ENCODE measurements around the gene LAMB4.

LAMB4 gene

DNA sequence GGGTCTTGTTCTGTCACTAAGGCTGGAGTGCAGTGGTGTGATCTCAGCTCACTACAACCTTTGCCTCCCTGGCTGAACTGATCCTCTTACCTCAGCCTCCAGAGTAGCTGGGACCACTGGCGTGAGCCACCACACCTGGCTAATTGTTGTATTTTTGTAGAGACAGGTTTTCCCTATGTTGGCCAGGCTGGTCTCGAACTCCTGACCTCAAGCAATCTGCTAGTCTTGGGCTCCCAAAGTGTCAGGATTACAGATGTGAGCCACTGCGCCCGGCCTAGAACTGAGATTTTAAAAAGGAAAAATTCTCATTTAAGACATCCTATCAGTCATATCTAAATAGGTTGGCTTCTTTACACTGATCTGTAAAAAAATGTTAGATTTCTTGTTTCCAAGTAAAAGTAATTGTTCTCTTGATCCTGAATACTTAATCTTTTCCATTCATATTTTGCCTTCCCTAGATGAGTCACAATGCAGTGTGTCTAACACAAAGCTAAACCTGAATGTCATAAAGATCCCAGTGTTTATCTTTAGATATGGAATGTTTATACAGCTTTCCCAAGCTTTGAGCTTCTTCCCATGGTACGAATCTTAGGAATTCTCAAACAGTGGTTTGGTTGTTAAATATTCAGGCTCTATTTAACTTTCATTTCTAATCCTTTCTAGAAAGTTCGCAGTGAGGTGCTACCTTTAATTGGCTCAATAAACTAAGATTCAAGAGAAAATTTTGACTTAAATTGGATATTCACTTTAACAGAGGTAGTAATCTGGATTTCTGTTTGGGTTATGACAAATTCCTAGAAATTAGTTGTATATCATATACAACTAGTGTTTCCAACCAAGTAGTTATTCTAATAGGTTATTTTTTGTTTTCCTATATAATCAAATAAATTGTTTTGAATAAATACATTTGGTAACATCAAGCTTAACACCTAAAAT is 115.1 kb downstream of the LAMB4 start:
- DNase-seq: no peak

DNA sequence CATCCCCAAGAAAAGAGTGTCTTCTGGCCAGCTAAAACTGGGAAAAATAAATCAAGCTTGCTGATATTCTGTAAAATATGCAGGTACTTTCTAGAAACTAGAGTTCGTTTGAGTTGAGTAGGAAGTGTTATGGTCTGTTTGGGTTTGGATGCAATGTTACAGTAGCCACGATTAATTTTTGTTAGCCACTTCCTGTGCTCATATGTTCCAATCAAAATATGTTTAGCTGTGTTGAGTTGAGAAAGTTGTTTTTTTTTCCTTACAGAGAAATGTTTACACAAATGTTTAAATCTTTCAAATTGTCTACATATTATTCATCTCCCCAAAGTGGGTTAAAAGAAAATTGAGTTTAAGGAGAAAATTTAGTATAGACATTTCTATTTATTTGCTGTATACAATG is 115.9 kb downstream of the LAMB4 start:
- DNase-seq: no peak

DNA sequence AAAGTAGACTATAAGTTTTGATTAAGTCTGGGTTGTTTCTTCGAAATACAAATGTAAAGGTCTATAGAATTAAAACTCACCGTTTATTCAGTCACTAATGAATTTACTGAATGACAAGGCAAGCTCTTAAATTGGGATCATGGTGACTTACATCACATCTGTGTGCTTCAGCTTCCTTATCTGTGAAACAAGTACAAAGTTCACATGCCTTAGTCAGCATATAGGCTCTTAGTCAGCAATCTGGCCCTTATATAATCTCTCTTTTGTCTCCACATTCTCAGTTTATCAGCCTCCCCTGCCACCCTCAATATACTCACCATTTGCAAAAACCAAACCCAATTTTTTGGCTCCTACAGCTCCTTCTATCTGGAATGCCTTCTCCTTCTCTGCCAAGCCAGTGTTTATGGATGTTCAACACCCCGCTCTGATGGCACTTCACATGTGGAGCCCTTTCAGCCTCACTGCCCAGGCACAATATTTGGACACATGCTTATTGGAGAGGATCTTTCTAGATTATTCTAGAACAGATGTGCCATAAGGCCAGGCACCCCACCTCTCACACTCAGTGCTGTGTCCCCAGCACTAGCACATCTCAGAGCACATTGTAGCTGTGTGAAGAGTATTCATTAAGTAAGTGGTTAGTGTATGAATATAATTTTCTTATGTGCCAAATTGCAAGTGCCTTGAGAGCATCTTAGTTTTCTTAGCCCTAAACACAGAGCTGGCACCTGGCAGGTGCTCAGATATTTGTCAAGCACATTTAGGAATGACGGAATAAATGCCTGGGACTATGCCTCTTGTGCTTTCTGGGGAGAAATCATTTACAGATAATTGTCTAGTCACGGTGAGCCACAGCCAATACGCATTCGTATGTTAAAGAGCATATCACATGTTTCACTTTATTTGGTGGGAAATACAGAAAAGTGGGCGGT is 117.4 kb downstream of the LAMB4 start:
- no peak for DNase-seq

DNA sequence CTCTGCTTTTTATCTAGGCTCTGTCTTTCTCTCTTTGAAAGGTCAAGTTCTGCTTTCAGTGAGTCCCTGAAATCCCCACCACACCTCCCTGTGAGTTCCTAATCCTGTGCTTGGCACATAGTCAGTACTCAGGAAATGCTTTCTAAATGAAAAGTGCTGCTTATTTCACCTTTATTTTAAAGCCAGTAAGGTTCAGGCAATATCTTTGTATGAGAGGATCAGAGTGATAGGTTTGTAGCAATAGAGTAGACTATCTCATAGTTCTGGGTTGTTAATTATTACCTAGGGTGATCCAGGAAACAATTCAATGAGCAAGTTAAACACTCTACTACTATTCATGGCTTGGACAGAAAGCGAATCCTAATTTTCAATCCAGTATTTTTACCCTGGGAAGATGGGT is 119.8 kb downstream of the LAMB4 start:
- no peak for DNase-seq

DNA sequence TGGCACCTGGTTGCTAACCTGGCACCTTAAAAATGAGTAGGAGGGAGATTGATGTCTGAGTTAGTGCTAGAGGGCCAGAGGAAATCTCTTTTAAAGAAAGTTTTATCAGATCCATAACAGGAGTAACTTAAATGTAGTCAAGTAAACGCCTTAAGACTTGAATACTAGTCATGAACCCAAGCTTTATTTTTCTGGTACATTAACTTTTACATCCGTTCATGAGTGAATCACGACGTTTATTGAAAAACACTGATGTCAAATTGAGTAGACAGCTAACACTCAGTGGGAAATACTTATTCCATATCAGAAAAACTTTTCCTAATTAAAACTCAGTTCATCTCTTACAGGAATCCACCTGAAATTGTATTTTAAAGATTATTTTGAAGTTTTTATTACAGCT is 120.3 kb downstream of the LAMB4 start:
- no peak for DNase-seq

DNA sequence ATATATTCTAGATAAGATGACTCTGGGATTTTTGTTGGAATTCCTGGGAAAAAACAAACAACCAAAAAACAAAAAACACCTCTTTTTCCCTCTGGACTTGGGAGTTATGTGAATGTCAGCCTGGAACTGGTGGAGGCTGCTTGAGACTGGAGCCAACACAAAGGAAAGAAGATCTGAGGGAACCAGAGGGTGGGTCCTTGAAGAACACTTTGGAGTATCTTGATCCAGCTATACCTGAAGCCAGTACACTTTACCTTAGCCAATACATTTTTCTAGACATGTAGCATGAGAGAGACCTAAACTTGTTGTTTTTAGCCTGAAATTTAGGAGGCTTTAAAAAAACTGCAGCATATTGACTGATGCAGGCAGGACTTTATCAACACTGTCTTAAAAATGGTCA is 121.3 kb downstream of the LAMB4 start:
- no peak for DNase-seq

DNA sequence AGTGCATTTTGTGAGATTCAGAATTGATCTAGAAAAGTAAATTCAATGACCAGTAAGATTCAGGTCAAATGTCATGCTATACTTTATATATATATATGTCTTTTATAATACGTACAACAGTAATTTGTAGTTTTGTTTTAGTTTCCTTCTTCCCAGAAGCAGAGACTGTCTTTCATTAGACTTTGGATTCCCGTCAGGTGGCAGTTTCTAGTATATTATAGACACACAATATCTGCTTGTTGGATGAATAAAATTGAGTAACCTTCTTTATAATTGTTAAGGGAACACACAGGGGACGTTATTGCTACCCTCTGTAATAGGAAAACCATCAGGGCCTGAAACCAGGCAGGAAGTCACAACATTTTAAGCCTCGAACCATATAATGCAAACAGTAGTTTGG is 121.9 kb downstream of the LAMB4 start:
- no peak for DNase-seq

DNA sequence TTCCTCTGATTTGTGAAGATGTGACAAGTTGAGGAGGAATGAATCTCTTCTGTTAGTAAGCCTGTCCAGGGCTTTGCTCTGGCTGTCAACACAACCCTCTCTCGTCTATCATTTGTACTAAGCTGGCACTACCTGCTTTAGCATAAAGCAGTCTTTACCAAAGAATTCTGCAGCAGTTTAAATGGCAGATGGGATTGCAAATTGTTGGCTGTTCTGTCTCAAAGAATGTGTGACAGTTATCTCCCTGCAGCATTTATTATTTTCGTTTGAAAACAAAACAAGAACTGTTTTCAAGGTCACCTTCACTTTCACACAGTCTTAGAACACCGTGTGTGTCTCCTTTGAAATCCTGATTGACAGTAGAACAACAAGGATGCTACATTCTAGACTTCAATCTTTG is 122.4 kb downstream of the LAMB4 start:
- no peak for DNase-seq

DNA sequence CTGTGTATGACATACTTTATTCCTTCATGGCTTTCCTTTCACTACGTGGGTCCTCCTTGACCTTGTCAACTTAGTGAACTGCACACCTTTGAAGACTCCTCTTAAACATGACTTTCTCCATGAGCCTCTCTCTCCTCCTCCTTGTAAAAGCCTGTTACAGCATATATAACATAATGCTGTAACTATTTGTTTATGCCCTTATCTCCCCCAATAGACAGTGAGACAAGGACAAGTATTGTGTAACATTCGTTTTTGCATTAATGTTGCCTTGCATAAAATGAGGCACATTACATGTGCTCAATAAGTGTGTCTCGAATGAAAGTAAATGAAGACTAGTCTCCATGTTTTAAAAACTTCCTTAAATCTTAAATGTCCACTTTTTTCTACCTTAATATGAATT is 122.9 kb downstream of the LAMB4 start:
- DNase-seq: no peak

DNA sequence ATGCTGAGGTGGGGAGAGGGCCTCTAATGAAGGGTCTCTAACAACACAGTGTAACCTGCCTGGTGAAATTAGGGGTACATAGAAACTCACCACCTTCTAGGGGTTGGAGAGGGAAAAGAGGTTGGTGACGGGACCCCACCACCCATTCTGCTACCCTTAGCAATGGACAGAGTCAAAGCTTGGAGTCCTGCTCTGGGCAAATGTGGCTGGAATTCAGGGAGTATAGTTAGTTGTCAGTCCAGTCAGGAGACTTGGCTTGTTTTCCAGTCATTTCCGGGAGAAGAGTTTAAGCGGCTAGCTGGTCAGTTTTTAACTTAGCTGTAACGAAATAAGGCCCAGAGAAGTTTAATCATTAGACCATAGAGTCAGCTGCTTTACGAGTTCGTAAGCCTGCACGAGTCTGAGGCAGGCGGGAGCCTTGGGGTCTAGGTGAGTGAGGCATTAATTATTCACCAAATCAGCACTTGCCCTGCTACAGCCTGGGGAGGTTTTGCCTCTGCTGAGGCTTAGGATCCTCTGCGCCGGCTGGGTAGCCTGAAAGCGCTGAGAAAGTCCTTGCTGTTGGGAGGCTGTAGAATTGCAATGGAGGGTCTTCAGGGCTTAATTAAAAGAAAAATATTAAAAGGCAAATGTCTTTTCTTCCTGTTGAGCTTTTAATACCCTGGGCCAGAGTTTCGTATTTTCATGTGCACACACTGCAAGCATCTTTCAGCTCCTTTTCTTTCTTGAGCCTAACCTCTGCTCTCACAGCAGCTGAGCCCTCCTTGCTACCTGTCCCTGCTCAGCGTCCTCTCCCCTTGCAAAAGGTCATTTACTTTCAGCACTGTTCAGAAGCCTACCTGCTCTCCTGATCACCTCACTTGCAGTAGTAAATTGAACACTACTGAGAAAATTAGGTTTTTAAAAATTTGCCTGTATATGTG is 125.7 kb downstream of the LAMB4 start:
- no peak for DNase-seq

DNA sequence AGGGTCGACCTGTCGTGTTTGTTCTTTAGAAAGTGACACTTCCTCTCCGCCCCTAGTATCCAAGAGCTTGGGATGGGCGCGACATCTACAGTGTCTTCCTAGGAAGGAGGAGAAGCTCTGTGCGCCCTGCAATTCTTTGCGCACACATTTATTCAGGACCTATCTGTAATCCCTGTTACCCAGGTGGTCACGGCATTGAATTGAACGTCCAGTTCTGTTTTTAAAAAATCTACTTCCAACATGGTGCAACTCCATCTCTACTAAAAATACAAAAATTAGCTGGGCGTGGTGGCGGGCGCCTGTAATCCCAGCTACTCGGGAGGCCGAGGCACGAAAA is 126.6 kb downstream of the LAMB4 start:
- DNase-seq: no peak

DNA sequence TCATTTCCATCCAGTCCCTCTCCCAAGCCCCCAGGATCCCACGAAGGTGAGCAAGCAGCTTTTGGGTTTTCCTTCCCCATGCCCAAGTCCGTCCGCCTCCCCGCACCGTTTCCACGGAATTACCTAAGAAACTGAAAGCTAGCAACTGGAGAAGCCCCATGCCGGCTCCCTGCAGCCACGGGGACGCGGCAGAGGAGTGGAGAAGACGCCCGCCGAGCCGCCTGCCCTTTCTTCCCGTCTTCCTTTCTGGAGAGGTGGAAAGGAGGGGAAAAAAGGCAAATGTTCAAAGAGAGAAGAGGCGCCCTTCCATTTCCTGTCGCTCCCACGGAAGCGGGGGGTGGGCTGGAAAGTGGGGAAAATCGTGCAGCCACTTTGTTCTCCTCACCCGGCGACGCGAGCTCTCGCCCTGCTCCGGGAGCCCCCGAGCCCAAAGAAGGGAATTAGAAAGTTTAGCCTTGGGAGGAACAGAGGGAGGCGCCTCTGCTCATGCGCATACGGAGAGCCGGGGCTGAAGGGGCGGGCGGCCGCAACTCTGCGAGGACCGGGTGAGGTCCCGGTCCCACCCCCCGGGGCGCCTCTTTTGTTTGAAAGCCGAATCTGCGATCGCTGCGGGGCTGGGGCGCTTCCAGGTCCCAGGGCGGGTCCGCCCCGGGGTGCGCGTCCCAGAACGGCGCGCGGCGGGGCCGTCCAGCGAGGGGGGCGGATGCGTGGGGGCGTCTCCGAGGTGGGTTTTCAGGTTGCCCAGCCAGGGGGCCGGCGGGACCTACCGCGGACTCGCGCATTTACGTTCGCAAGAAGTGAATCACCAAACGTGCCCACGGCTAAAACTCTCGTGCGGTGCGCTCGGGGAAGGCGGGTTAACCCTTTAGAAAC is 127.2 kb downstream of the LAMB4 start, which contains the start of gene LAMB1:
Gene LAMB1 (minus strand): TSS at position 436 of the 873 bp plus-strand sequence. CDS start 276 bp downstream, at position 160.
- peak in 11 of 58 donors; percentile 3 to 34 (median 13) for DNase-seq

DNA sequence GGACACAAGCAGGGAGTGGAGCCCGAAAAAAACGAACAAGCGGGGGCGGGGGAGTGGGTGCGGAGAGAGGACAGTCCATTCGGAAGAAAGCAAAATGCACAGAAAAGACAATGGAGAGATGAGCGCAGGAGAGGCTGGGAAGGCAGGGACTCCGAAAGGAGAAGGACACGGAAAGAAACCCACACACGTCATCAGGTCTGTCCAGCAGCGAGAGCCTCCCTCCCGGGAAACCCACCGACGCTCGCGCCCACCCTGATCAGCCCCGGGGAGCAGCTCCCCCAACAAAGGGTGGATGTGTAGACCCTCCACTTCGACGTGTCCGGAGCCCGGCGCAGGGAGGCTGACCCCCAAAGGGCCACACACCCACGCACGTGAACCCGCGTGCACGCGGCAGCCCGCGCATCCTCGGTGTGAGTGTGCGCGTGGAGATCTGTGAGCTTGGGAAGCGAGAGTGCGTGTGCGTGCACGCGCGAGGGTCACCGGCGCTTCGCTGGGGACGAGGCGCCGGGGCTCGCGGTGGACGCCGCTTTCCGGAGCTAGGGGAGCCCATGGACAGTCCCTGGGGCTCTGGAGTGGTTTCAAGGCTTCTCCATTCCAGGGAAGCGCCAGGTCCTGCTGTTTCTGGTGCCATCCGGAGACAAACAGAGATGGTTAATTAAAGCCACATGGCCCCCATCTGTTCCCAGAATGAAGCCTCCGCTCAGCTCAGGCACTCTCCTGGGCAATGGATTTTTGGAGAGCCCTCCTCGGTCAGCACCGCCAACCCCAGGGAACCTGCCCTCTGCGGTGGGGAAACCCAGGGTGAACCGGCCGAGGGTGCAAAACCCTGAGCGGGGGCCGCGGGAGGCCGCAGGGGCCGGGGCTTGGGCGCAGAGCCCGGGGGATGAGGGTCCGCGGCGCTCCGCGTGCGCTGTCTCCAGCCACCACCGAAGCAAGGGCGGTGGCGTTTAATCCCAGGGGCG is 128.1 kb downstream of the LAMB4 start:
- peak in 10 of 58 donors; percentile 6 to 51 (median 20) for DNase-seq

DNA sequence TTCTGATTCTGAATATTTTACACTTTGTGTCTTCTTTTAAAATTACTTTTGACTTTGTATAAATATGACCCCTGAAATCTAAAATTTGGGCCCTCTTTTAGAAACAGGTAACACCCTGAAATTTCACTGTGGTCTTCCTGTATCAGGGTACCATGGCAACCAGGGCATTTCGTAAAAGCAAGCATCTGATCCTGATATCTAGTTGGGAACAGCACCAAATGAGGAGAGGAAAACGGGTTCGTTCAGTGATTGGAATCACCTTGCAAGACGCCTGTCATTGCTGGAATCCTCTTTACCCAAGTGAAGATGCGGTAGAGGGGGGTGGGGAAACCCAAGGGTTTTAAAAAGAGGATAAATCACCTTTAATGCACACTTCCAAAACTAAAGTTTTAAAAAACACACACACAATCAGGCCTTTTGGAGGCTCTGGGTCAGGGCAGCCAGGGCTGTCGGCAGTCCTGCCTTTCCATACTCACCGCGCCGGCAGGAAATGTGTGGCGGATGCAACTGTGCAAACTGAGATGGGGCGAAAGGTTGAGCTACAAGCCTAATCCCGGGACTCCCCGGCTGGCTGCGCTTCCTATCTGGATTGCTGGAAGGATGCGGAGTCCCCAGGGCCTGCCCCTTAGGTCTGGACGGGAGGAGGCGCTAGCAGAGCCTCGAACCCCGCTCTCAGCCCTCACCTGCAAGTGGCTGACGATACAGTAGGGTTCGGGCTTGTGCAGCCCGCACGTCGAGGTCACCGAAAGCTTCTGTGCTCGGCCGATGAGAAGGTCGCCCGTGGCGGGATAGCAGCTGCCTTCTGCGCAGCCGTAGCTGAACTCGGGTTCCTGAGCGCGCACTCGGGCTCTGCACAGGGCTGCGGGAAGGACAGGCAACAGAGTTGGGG is 129.0 kb downstream of the LAMB4 start:
- peak in 10 of 58 donors; percentile 2 to 32 (median 10) for DNase-seq

DNA sequence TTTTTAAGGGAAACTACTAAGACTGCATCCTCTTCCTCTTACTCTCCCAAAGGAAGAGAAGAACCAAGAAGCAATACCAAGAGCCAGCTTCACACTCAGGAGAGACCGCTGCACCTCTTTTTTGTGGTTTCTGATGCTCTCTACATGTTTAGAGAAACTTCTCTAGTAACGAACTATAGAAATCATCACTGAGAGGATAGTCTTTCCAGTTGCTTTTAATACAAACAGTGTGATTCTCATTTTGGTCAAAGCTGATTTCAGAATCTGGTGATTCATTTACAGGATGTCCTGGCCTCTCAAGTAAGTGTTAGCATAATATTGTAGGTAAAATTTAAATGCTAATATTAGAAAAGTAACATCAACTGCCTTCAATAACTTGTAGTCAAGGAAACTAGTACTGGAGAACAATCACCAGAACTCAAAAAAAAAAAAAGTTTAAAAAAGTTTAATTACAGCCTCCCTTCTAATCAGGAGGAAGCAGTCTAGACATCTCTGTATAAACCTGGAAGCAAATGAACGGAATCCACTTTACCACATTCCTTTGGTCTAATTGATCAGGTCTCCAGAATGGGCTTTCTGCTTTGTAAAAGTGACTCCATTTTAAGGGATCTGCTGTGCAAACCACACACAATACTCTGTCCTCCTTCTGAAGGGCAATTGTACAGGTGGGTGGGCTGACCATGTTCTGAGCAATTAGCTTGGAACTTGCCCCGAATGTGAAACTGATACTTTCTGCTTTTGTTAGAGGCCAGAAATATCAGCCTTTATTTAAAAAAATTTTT is 130.2 kb downstream of the LAMB4 start:
- no peak for DNase-seq

DNA sequence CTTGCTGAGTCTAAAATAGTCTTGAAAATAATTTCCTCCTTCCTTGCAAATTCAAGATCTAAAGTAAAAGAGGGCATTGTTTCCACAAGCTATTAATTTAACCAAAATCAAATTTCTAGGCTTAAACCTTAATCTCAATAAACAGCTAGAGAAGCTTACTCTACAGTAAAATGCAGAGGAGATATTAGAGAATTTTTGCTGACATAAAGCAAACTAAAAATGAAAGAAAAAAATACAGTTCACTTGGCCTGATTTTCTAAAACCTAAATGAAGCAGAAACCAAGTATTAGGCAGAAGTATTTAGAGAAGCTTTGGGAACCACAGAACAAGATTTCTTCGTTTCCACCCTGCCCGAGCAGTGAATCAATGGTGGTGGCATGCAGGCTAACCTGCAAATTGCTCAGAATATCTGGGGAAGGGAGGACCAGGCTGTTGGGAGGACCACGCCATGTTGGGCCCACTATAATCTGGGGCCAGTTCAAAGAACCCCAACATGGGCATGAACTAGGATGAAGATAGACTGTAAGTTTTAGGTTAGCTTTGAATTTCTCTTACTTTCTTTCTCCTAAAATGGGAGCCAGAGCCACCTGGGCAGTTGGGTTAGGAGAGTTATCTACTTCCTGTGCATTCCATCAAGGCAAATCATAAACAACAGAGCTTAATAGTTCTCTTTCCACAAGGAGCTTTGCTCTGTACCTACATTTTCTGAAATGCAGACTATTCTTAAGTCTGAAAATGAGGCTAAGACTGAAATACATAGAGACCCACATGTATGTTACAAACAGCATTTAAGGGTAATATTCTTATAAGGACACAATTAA is 131.3 kb downstream of the LAMB4 start:
- DNase-seq: no peak
